Cardiac fibroblast (primary cell): Measurements from ENCODE around the gene ZNF180.
"Not testable (repeated sequence)": the region's sequence is repeated elsewhere in the genome, so short reads cannot be mapped to it uniquely, and the experiment has no call there.

Experiments used
- DNase-seq, 2 donors: peaks; one replicate each; pipeline versions ENCODE4 v3.0.0 to v3.0.0-alpha.2; 2010; ENCODE audit warnings: low read depth in 2 of 2
- H3K4me3 ChIP-seq, 2 donors: replicated peaks in 1 of 2; 1 replicate in 1 of 2; 2 replicates in 1 of 2; pipeline ENCODE4 v1.5.1; 2011; ENCODE audit warnings: low read depth in 2 of 2, low read length in 2 of 2, mild to moderate bottlenecking in 2 of 2, moderate library complexity in 1 of 2
- TF ChIP-seq, protein P1 (sequence below): IDR thresholded peaks from one replicate; pipeline ENCODE4 v1.5.1; 2011; ENCODE audit warnings: low read depth, mild to moderate bottlenecking, low read length, inconsistent platforms

Gene ZNF180

DNA sequence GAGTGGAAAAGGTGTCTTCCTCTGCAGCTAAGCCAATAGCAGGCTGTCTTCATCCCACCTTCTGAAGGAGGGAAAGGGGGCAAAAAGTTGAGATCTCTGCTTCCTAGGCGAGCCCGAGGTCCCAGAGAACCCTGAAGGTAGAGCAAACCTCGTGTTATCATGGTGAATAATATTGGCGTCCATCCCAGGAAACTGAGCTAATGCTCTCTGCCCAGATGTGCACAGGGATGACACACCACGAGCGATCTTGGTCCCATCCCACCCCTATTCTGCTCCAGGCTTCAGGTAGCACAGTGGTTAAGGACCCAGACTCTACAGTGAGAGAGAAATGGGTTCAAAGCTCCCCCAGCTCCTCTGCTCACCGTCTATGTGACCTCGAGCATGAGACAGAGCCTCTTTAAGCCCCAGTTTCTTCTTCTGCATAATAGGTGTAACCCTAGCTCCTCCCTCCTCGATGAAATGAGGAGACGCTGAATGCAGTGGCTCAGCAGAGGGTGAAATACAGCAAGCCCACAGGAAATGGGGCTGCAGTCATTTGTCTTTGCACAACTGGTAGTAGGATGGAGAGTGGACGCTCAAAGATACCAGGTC lies 39.0 kb upstream of the ZNF180 start:
- no peak overlapping the region for H3K4me3 ChIP-seq
- peak in 1 of 2 donors; percentile 57 for DNase-seq
- TF ChIP-seq, protein P1, sequence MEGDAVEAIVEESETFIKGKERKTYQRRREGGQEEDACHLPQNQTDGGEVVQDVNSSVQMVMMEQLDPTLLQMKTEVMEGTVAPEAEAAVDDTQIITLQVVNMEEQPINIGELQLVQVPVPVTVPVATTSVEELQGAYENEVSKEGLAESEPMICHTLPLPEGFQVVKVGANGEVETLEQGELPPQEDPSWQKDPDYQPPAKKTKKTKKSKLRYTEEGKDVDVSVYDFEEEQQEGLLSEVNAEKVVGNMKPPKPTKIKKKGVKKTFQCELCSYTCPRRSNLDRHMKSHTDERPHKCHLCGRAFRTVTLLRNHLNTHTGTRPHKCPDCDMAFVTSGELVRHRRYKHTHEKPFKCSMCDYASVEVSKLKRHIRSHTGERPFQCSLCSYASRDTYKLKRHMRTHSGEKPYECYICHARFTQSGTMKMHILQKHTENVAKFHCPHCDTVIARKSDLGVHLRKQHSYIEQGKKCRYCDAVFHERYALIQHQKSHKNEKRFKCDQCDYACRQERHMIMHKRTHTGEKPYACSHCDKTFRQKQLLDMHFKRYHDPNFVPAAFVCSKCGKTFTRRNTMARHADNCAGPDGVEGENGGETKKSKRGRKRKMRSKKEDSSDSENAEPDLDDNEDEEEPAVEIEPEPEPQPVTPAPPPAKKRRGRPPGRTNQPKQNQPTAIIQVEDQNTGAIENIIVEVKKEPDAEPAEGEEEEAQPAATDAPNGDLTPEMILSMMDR: no peak

DNA sequence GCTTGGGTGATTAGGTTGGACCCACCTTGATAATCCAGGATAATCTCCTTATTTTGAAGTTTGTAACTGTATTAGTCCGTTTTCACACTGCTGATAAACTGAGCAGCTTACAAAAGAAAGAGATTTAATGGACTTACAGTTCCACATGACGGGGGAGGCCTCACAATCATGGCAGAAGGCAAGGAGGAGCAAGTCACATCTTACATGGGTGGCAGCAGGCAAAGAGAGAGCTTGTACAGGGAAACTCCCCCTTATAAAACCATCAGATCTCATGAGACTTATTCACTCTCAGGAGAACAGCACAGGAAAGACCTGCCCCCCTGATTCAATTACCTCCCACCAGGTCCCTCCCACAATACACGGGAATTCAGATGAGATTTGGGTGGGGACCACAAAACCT lies 35.0 kb upstream of the ZNF180 start:
- H3K4me3 ChIP-seq, DNase-seq: not testable (repeated sequence)

DNA sequence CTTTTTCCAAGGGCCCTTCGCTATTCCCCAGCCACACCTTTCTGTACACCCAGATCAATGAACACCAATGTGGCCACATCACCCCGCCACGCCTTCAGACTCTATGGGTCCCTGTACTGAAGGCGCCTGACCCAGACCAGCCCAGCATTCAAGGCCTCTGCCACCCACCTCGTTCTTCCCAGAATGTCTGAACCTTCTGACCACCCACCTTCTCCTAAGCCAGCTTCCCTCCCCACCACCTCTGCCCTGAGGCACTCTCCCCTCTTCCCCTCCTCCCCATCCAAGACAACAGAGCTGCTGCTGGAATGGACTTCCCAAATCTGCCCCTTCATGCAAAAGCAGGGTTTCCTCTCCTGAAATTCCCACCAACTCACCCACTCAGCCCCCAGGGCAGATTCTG lies 32.5 kb upstream of the ZNF180 start:
- no peak overlapping the region for H3K4me3 ChIP-seq
- TF ChIP-seq, protein P1: no peak
- no peak for DNase-seq

DNA sequence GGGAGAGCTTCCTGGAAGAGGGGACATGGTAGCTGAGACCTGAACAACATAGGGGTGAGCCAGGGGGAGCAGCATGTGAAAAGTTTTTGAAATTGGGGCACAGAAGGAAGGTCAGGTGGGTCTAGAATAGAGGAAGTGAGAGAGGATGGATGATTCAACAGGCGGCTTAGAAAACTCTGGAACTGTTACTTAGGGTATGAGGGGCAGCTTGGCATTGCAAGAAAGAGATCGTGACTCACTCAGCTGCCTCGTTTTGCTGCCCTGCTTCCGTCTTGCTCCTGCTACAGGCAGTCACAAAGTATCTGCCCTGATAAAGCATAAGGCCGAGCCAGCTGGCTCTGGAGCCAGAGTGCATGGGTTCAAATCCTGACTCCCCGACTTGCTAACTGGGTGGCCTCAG lies 30.5 kb upstream of the ZNF180 start:
- no peak overlapping the region for H3K4me3 ChIP-seq
- TF ChIP-seq, protein P1: no peak
- DNase-seq: peak; percentile 45 to 48

DNA sequence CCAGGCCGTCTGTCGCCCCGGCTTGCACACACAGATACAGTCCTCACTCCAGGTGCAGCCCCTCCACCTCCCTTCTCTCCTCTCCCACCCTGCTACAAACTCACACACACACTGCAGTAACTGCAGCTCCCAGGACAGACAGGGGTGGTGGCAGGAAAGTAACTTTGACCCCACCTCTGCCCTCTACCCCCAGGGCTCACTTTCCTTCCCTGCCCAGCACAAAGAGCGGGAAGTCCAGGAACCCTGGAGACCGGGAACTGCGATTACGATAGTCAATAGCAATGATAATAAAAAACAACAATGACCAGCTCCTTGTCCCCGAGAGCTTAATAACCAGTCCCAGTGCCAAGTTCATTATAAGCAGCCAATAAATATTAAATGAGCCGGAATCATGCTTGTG lies 29.2 kb upstream of the ZNF180 start, which contains the start of gene CEACAM20:
TSS of gene CEACAM20 (minus strand) at position 140 of the 400 bp plus-strand sequence. CDS start 166 bp downstream, outside the sequence.
- TF ChIP-seq, protein P1: no peak
- H3K4me3 ChIP-seq: no peak within 1 kb of the TSS
- no peak for DNase-seq

DNA sequence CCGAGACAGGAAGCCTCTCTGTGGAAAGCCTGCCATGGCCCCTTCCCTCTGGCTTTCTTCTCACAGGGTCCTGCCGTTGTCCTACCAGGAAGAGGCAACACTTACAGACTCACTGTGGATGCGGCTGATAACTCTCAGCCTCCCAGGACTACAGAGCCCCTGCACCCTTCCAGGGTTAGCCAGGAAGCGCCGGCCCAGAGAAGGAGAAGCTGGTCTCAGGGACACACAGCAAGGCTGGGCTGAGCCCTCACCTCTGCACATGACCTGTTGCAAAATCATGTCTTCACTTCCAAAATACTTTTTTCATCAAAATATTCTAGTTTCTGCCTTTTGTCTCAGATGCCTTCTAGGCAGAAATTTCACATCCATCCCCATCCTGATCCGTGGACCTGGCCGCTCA lies 27.2 kb upstream of the ZNF180 start:
- TF ChIP-seq, protein P1: no peak
- DNase-seq: no peak
- no peak overlapping the region for H3K4me3 ChIP-seq

DNA sequence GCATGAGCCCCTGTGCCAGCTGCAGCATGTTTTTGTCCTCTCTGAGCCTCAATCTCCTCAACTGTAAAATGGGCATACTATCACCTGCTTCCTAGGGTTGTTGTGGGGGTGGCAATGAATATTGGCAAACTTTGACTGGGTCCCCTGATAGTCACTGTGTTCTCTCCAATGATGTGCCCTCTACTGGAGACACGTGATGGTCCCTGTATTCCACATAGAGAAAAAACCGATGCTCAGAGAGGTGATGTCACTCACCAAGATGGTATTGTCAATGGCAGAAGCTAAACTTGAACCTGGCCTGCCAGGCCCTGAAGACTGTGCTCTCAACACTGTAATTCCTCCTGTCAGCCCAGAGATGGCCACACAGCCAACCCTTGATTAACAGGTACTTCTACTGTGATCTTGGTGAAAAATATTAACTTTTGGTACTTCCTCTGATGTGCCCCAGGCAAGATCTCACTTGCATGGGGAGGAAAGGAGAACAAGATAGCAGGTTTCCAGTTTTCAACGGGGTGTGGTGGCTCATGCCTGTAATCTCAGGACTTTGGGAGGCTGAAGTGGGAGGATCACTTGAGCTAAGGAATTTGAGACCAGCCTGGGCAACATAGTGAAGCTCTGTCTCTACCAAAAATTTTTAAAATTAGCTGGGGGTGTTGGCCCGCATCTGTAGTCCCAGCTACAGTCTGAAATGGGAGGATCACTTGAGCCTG lies 25.6 kb upstream of the ZNF180 start:
- TF ChIP-seq, protein P1: no peak
- H3K4me3 ChIP-seq: no peak overlapping the region

More for the DNA sequence above, 25.6 kb upstream of the ZNF180 start:
- no peak for DNase-seq
